Neural cell (in vitro differentiated cells): ENCODE measurements around the gene CABP5.

Experiments used
- EP300 ChIP-seq: fragments of 450-650 bp; conservative IDR thresholded peaks from 2 replicates; pipeline ENCODE4 v1.6.1; 2014; ENCODE audit warnings: antibody characterized with exemption, mild to moderate bottlenecking, moderate library complexity; ENCODE audit not compliant: poor library complexity, severe bottlenecking
- EZH2 ChIP-seq: fragments of 200-600, 300-800 bp; shearing (Covaris generic), sonication (generic); IDR thresholded peaks from 2 replicates; pipeline ENCODE4 v1.6.1; 2014; ENCODE audit warnings: antibody characterized with exemption, low read length, borderline replicate concordance, mild to moderate bottlenecking; ENCODE audit not compliant: insufficient read depth, poor library complexity, severe bottlenecking
- MXI1 ChIP-seq: fragments of 450-650 bp; conservative IDR thresholded peaks from 2 replicates; pipeline ENCODE4 v1.6.1; 2014; ENCODE audit warnings: antibody characterized with exemption, mild to moderate bottlenecking; ENCODE audit not compliant: poor library complexity, severe bottlenecking
- POLR2AphosphoS5 ChIP-seq: IDR thresholded peaks from 2 replicates; pipeline ENCODE4 v1.6.1; 2012
- TF ChIP-seq, protein P1 (sequence below): fragments of 450-650 bp; IDR thresholded peaks from 2 replicates; pipeline ENCODE4 v1.5.1; 2014; ENCODE audit warnings: antibody characterized with exemption, mild to moderate bottlenecking, moderate library complexity; ENCODE audit not compliant: poor library complexity, severe bottlenecking

DNA sequence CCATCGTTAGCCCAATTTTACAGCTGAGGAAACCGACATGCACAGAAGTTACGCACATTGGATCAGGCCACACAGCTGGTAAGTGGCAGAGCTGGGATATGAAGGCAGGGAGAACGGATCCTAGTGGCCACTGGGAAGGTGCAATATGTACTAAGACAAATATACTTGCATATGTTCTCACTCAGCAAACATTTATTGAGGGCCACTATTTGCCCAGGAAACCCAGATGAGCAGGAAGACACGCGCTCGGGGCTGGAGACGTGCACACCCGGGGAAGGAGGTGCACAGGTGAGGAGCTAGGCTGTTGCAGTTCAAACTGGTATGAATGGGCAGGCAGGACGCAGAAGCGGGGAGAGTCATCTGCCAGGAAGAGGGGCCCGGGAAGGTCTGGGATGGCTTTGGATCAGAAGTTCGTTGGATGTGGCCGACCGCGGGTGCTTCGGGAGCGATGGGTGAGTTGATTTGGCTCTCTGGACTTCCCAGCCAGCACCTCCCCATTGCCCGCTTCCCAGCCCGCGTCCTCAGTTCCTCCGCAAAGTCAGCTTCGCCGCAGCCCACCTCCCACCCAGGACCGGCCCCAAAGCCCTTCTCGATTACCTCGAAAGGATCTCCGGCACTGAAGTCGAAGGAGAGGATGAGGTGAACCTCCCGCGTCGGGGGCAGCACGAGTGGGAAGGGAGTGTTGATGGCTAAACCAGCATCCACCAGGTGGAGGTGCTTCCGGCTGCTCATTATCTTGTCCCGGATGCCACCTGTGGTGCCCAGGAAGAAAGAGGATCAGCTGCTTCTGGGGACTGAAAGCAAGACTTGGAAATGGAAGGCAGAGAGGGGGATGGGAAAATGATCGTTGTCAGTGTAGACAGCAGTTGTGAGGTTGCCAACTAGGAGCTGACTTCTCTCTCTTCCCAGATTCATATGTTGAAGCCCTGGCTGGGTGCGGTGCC, 17.8 kb upstream of the CABP5 start:
- TF ChIP-seq, protein P1, sequence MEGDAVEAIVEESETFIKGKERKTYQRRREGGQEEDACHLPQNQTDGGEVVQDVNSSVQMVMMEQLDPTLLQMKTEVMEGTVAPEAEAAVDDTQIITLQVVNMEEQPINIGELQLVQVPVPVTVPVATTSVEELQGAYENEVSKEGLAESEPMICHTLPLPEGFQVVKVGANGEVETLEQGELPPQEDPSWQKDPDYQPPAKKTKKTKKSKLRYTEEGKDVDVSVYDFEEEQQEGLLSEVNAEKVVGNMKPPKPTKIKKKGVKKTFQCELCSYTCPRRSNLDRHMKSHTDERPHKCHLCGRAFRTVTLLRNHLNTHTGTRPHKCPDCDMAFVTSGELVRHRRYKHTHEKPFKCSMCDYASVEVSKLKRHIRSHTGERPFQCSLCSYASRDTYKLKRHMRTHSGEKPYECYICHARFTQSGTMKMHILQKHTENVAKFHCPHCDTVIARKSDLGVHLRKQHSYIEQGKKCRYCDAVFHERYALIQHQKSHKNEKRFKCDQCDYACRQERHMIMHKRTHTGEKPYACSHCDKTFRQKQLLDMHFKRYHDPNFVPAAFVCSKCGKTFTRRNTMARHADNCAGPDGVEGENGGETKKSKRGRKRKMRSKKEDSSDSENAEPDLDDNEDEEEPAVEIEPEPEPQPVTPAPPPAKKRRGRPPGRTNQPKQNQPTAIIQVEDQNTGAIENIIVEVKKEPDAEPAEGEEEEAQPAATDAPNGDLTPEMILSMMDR, result no peak
- TF ChIP-seq EZH2 (no peak), EP300 (no peak), POLR2AphosphoS5 (no peak), MXI1 (no peak)
